Mucosa of descending colon (tissue), 3 donors: ENCODE results near the gene CBX4. TPM values are rescaled to one million over a fixed set of nuclear protein-coding genes. Genes with fewer than 3 reads are reported as not detected.

Source experiments
- ATAC-seq: fragments of 200-7000 bp; cut with Tn5 transposase; one replicate; pipeline ENCODE4 v1.9.1; 2020; ENCODE audit warnings: mild to moderate bottlenecking, moderate library complexity
- DNase-seq, 3 donors: peaks; one replicate each; pipeline ENCODE4 v3.0.0-alpha.2; 2020
- H3K36me3 ChIP-seq: fragments of 200-600 bp; one replicate; pipeline ENCODE4 v1.8.0; 2021; ENCODE audit warnings: low read depth, mild to moderate bottlenecking
- H3K4me1 ChIP-seq: fragments of 200-600 bp; one replicate; pipeline ENCODE4 v1.8.0; 2021; ENCODE audit warnings: low read depth, mild to moderate bottlenecking
- H3K4me3 ChIP-seq: fragments of 200-600 bp; one replicate; pipeline ENCODE4 v1.8.0; 2021; ENCODE audit warnings: mild to moderate bottlenecking
- H3K9me3 ChIP-seq: fragments of 200-600 bp; one replicate; pipeline ENCODE4 v1.8.0; 2021; ENCODE audit warnings: mild to moderate bottlenecking
- intact Hi-C, 2 donors: fragments of 100-400 bp; cut with DNase I in 1 of 2; cut with micrococcal nuclease in 1 of 2; formaldehyde crosslinking; loops; one replicate each; pipeline versions ENCODE4 v1.11.0 to v1.11.1; 2022; cut with DNase I, micrococcal nuclease
- total RNA-seq, 3 donors: library from RNA; stranded (reverse); fragmentation: NEBNext Ultra II Directional in 2 of 3; extraction: Animal tissue kit (Norgen Biotek cat#: 25700) in 2 of 3; gene quantifications; one replicate each; pipeline versions ENCODE4 v1.2.1 to v1.2.4, GENCODE V29; 2021 to 2023
- TF ChIP-seq, protein P1 (sequence below): fragments of 200-600 bp; IDR thresholded peaks from one replicate; pipeline ENCODE4 v1.8.0; 2022; ENCODE audit warnings: antibody characterized with exemption, mild to moderate bottlenecking
- donor health status: DM: no; HTN: no; CAD: no; lungs with moderate emphysema.
- donor health status: DM: no; HTN: no; CAD: no.
- donor health status: DM: no; HTN: yes; CAD: no.

Gene CBX4
- total RNA-seq, 3 donors from 2014 or later, result 10.2 to 14.2 (median 13.2) TPM

DNA sequence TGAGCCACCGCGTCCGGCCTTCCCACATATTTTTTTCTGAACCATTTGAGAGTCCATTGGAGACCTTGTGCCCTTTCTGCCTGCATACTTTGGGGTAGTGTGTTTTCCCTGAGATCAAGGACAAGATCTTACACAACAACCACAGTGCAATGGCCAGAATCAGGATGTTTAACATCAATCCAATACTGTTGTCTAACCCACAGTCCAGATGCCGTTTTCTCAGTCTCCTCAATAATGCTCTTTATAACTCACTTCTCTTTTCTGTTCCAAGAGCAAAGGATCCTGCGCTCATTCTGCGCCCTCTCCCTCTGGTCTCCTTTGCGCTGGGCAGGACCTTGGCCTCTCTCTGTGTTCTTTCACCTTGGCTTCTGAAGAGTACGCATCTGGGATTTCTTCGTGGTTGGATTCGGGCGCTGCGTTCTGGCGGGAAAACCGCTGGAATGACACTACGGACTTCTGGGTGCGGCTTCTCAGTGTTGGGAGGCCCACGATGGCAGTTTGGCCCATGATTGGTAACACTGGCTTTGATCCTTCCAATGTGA lies 16.6 kb downstream of the CBX4 start:
- ATAC-seq, result no peak
- DNase-seq, result no peak
- Histone ChIP-seq H3K4me1 (no peaks in the 10 kb centered on the region), H3K4me3 (no peak overlapping the region), H3K9me3 (no peaks in the 10 kb centered on the region), H3K36me3 (no peaks in the 10 kb centered on the region)
- TF ChIP-seq, protein P1, sequence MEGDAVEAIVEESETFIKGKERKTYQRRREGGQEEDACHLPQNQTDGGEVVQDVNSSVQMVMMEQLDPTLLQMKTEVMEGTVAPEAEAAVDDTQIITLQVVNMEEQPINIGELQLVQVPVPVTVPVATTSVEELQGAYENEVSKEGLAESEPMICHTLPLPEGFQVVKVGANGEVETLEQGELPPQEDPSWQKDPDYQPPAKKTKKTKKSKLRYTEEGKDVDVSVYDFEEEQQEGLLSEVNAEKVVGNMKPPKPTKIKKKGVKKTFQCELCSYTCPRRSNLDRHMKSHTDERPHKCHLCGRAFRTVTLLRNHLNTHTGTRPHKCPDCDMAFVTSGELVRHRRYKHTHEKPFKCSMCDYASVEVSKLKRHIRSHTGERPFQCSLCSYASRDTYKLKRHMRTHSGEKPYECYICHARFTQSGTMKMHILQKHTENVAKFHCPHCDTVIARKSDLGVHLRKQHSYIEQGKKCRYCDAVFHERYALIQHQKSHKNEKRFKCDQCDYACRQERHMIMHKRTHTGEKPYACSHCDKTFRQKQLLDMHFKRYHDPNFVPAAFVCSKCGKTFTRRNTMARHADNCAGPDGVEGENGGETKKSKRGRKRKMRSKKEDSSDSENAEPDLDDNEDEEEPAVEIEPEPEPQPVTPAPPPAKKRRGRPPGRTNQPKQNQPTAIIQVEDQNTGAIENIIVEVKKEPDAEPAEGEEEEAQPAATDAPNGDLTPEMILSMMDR, result no peak
- intact Hi-C loops, result no loop called here

GRCh38 chr17:79821331-79822095 lies 17.7 kb downstream of the CBX4 start:
- Histone ChIP-seq H3K36me3 (no peaks in the 10 kb centered on the region), H3K4me1 (no peaks in the 10 kb centered on the region), H3K4me3 (no peak overlapping the region), H3K9me3 (no peaks in the 10 kb centered on the region)
- intact Hi-C loops, result no loop called here
- DNase-seq, result no peak
- TF ChIP-seq, protein P1, result no peak
- ATAC-seq, result no peak

DNA sequence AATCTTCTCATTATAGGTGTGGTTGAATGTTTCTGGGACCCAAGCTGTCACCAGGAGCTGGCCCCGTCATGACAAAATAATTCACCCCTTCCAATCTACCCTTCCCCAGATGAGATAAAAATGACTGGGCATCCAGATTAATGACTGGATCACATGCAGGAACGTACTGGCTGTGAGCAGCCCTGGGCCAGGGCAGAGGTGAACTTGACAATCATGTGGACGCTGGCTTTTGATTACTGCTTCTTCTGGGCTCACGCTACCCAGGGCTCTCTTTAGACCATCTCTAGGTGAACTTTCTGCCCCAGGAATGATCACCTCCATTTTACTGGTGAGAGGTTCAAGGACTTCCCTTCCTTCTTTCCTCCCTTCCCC lies 18.3 kb downstream of the CBX4 start:
- ATAC-seq (no peak), DNase-seq (no peak)
- Histone ChIP-seq H3K4me3 (no peak overlapping the region), H3K36me3 (no peaks in the 10 kb centered on the region), H3K4me1 (no peaks in the 10 kb centered on the region), H3K9me3 (no peaks in the 10 kb centered on the region)
- TF ChIP-seq, protein P1, result no peak
- intact Hi-C loops, result no loop called here

GRCh38 chr17:79819534-79820276 lies 19.5 kb downstream of the CBX4 start:
- no peaks in the 10 kb centered on the region for H3K36me3 ChIP-seq
- intact Hi-C loops, result no loop called here
- TF ChIP-seq, protein P1, result no peak
- H3K4me1 ChIP-seq, result peaks cover 11% of the 10 kb centered on the region
- no peak overlapping the region for H3K4me3 ChIP-seq
- DNase-seq (no peak), ATAC-seq (no peak)
- no peaks in the 10 kb centered on the region for H3K9me3 ChIP-seq

DNA sequence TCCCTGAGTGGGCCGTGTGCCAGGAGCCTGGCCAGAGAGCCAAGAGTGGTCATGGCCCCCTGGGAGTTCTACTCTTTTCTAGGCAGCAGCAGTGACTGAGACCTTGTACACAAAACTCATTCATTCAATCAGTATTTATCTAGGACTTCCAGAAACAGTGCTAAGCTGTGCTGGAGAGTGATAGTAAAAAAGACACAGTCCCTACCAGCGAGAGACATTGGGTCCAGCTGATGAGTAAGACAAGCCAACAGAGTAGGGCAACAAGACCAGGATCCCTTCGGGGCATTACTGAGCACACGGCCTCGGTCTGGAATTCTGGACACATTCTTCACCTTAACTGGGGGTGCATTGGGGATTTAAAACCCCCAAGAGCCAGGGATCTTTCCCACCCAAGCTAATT lies 20.2 kb downstream of the CBX4 start:
- Histone ChIP-seq H3K36me3 (no peaks in the 10 kb centered on the region), H3K4me1 (peaks cover 16% of the 10 kb centered on the region), H3K4me3 (no peak overlapping the region), H3K9me3 (no peaks in the 10 kb centered on the region)
- intact Hi-C loops, result no loop called here
- DNase-seq (no peak), ATAC-seq (no peak)
- TF ChIP-seq, protein P1, result no peak
